Spleen (tissue), 11 donors: ENCODE results near the gene TNK2. TPM values are rescaled to one million over a fixed set of nuclear protein-coding genes. Genes with fewer than 3 reads are reported as not detected.

Experiments used
- DNase-seq: peaks from one replicate; pipeline ENCODE4 v3.0.0-alpha.2; 2020
- H3K27ac ChIP-seq, 8 donors: fragments of 200-600 bp; sonication (generic) in 7 of 8; 1 replicate in 4 of 8; 2 replicates in 4 of 8; pipeline versions ENCODE4 v1.5.0 to v1.8.0; 2016 to 2021; ENCODE audit warnings: inconsistent platforms in 4 of 8, mild to moderate bottlenecking in 4 of 8, moderate library complexity in 1 of 8
- H3K27me3 ChIP-seq, 7 donors: fragments of 200-600 bp; sonication (generic) in 6 of 7; replicated peaks in 1 of 7; 1 replicate in 4 of 7; 2 replicates in 3 of 7; pipeline versions ENCODE4 v1.5.0 to v1.8.0; 2016 to 2021; ENCODE audit warnings: inconsistent platforms in 3 of 7, mild to moderate bottlenecking in 1 of 7
- H3K36me3 ChIP-seq, 6 donors: fragments of 200-600 bp; sonication (generic) in 5 of 6; 1 replicate in 4 of 6; 2 replicates in 2 of 6; pipeline versions ENCODE4 v1.5.0 to v1.8.0; 2016 to 2021; ENCODE audit warnings: inconsistent platforms in 2 of 6
- H3K4me1 ChIP-seq, 6 donors: fragments of 200-600 bp; sonication (generic) in 5 of 6; 1 replicate in 3 of 6; 2 replicates in 3 of 6; pipeline versions ENCODE4 v1.5.0 to v1.8.0; 2016 to 2021; ENCODE audit warnings: inconsistent platforms in 3 of 6
- H3K4me3 ChIP-seq, 8 donors: fragments of 200-600 bp; sonication (generic) in 7 of 8; 1 replicate in 4 of 8; 2 replicates in 4 of 8; pipeline versions ENCODE4 v1.5.0 to v1.8.0; 2016 to 2021; ENCODE audit warnings: inconsistent platforms in 4 of 8, mild to moderate bottlenecking in 4 of 8, moderate library complexity in 2 of 8
- H3K9me3 ChIP-seq, 8 donors: fragments of 200-600 bp; sonication (generic) in 7 of 8; 1 replicate in 4 of 8; 2 replicates in 4 of 8; pipeline versions ENCODE4 v1.5.0 to v1.8.0; 2016 to 2021; ENCODE audit warnings: inconsistent platforms in 4 of 8
- POLR2A ChIP-seq, 3 donors: fragments of 450-650 bp; IDR thresholded peaks; one replicate each; pipeline ENCODE4 v1.5.1; 2017; ENCODE audit warnings: antibody characterized with exemption in 3 of 3, mild to moderate bottlenecking in 1 of 3
- POLR2AphosphoS5 ChIP-seq, 3 donors: sonication (generic); formaldehyde crosslinking; IDR thresholded peaks; one replicate each; pipeline ENCODE4 v1.5.1; 2017; ENCODE audit warnings: antibody characterized with exemption in 3 of 3
- WGBS, 5 donors: extraction: QIAGEN DNeasy Blood & Tissue Kit in 3 of 5; methylation state at CpG; one replicate each; pipeline versions ENCODE4 v1.1.5 to v1.1.7; 2013 to 2018; 5-methylcytosine and 5-hydroxymethylcytosine counted together
- intact Hi-C: fragments of 100-400 bp; cut with DNase I; formaldehyde crosslinking; loops from one replicate; pipeline ENCODE4 v1.15.0; 2023; ENCODE audit warnings: low total_unique reads
- polyA plus RNA-seq, 3 donors: library from polyadenylated mRNA; stranded (reverse); fragments of 200-250 nt; gene quantifications; one replicate each; pipeline ENCODE4 v1.2.1, GENCODE V29; 2013
- total RNA-seq, 7 donors: library from RNA; depleted of rRNA in 3 of 7; stranded (reverse); fragments of >200 nt in 3 of 7; fragmentation: NEBNext Ultra II Directional in 4 of 7; extraction: Animal tissue kit (Norgen Biotek cat#: 25700) in 4 of 7; gene quantifications; one replicate each; pipeline versions ENCODE4 v1.1.0 to v1.2.1, GENCODE V29; 2016 to 2021
- TF ChIP-seq, protein P1 (sequence below), 11 experiments: fragments of 200-600 bp in 7 of 11; fragments of 450-650 bp in 4 of 11; sonication (generic) in 4 of 11; IDR thresholded peaks in 8 of 11; conservative IDR thresholded peaks in 3 of 11; 1 replicate in 7 of 11; 2 replicates in 4 of 11; pipeline versions ENCODE4 v1.4.0 to v1.8.0; 2016 to 2021; ENCODE audit warnings: antibody characterized with exemption in 11 of 11, inconsistent platforms in 4 of 11, mild to moderate bottlenecking in 1 of 11
- donor health status: healthy with polysubstance abuse.
- donor health status: DM: no; HTN: no; CAD: no; lungs with moderate emphysema.
- donor health status: DM: no; HTN: no; CAD: no.
- donor health status: Bipolar disorder and iron deficiency.
- donor health status: healthy.
- donor health status: DM: no; HTN: no; CAD: no.
- donor health status: DM: yes; HTN: yes; CAD: no.

Gene TNK2
- total and polyA plus RNA-seq, 10 donors = 30.6 to 104 (median 76.2) TPM

DNA sequence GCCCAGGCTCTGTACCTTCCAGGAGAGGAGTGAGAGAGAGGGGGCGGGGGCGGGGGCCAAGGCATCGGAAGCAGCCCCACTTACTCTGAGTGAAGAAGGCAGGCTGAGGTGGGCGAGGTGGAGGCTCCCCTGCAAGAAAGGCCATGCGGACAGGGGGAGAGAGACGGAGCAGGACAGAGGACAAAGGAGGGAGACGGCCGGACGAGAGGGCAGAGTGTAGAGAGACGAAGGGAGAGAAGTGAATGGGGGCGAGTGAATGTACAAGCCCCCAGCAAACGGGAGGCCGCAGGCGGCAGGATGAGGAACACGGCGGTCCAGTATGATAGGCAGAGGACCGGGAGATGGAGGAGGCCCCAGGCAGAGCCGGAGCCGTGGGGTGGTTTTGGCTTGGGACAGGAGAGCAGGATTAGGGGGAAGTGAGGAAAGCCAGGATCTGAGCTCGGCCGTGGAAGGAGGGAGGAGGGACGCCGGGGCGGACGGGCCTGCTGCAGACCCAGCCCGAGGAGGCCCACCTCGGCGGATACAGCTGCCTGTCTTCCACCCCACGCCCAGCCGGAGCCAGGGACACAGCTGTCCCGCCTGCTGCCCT, 38.8 kb downstream of the TNK2 start:
- no peaks in the 10 kb centered on the region for H3K27me3 ChIP-seq
- H3K27ac ChIP-seq = no peak overlapping the region
- no peak for TF ChIP-seq POLR2AphosphoS5 (IDR thresholded peaks at IDR 0.05)
- no peak for TF ChIP-seq POLR2A (IDR thresholded peaks at IDR 0.05)
- TF ChIP-seq, protein P1, sequence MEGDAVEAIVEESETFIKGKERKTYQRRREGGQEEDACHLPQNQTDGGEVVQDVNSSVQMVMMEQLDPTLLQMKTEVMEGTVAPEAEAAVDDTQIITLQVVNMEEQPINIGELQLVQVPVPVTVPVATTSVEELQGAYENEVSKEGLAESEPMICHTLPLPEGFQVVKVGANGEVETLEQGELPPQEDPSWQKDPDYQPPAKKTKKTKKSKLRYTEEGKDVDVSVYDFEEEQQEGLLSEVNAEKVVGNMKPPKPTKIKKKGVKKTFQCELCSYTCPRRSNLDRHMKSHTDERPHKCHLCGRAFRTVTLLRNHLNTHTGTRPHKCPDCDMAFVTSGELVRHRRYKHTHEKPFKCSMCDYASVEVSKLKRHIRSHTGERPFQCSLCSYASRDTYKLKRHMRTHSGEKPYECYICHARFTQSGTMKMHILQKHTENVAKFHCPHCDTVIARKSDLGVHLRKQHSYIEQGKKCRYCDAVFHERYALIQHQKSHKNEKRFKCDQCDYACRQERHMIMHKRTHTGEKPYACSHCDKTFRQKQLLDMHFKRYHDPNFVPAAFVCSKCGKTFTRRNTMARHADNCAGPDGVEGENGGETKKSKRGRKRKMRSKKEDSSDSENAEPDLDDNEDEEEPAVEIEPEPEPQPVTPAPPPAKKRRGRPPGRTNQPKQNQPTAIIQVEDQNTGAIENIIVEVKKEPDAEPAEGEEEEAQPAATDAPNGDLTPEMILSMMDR (IDR thresholded peaks at IDR 0.05 in 8 of 11, conservative IDR thresholded peaks at IDR 0.05 in 3 of 11) = no peak
- WGBS, 5 donors = 89 to 93% (median 91%) methylated on average over 30 to 31 of the region's 31 CpGs
- H3K36me3 ChIP-seq = peaks cover 0 to 97% (median 71%) of the 10 kb centered on the region in 6 donors
- intact Hi-C loops = no loop called here
- DNase-seq = no peak
- H3K9me3 ChIP-seq = no peaks in the 10 kb centered on the region
- H3K4me3 ChIP-seq = no peak overlapping the region
- no peaks in the 10 kb centered on the region for H3K4me1 ChIP-seq

DNA sequence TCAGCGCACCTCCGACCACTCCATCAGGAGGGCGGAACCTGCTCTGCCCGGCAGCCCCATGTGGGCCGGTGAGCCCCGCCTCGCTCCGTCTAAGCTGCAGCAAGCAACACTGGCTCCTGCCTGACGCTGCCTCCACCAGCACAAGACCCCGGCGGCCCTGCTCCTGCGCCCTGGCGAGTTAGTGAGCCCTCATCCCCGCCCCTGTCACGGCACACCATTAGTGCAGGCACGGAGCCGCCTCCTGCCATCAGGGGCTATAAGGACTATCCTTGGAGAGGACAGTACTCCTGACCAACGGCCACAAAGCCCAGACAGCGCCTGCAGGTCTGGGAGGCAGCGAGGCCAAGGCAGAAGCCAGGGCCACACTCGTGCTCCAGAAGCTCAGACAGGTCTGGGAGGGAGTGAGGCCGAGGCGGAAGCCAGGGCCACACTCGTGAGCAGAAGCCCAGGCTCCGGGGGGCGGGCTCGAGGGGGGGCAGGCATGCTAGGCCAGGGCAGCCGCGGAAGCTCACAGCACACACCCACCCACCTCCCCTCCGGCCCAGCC, 39.4 kb downstream of the TNK2 start:
- H3K4me1 ChIP-seq = peaks cover 0 to under 1% (median under 1%) of the 10 kb centered on the region in 6 donors
- peak; percentile 76 for DNase-seq
- H3K4me3 ChIP-seq = no peak overlapping the region
- no peaks in the 10 kb centered on the region for H3K27me3 ChIP-seq
- no peak overlapping the region for H3K27ac ChIP-seq
- TF ChIP-seq POLR2AphosphoS5 (IDR thresholded peaks at IDR 0.05) (no peak), POLR2A (IDR thresholded peaks at IDR 0.05) (no peak)
- TF ChIP-seq, protein P1 (IDR thresholded peaks at IDR 0.05 in 8 of 11, conservative IDR thresholded peaks at IDR 0.05 in 3 of 11) = no peak
- H3K9me3 ChIP-seq = no peaks in the 10 kb centered on the region
- intact Hi-C loops = no loop called here
- H3K36me3 ChIP-seq = peaks cover 0 to 97% (median 74%) of the 10 kb centered on the region in 6 donors
- 87 to 93% (median 90%) methylated on average over 17 to 30 of the region's 30 CpGs for WGBS, 5 donors

DNA sequence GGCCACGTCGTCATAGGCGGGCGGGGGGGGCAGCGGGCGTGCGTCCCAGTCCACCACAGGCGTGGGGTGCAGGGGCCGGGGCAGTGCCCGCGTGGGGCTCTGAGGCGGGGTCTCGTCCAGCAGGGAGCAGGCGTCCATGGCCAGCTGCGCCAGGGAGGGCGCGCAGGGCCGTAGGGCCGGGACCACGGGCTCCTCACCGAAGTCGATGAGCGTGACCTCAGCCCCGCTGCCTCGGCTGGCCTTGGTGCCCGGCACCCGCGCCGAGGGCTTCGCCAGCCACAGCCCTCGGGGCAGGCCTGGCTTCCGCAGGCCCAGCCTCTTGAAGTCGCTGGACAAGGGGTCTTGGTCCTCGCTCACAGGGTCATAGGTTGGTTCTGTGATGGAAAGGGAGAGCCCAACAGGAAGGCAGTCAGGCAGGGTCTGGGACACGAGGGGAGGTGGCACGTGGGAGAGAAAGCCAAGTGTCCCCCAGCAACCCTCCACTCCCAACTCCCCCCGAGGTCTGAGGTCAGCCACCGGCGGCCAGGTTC, 40.0 kb downstream of the TNK2 start:
- Histone ChIP-seq H3K36me3 (peaks cover 0 to 97% (median 79%) of the 10 kb centered on the region in 6 donors), H3K4me1 (peaks cover 0 to 6% (median 3%) of the 10 kb centered on the region in 6 donors), H3K27me3 (no peaks in the 10 kb centered on the region), H3K27ac (no peak overlapping the region), H3K4me3 (no peak overlapping the region), H3K9me3 (no peaks in the 10 kb centered on the region)
- intact Hi-C loops = no loop called here
- DNase-seq = no peak
- no peak for TF ChIP-seq POLR2A (IDR thresholded peaks at IDR 0.05)
- TF ChIP-seq POLR2AphosphoS5 (IDR thresholded peaks at IDR 0.05) = no peak
- TF ChIP-seq, protein P1 (IDR thresholded peaks at IDR 0.05 in 8 of 11, conservative IDR thresholded peaks at IDR 0.05 in 3 of 11) = no peak
- WGBS, 5 donors = 91 to 98% (median 95%) methylated on average over 6 to 39 of the region's 39 CpGs

DNA sequence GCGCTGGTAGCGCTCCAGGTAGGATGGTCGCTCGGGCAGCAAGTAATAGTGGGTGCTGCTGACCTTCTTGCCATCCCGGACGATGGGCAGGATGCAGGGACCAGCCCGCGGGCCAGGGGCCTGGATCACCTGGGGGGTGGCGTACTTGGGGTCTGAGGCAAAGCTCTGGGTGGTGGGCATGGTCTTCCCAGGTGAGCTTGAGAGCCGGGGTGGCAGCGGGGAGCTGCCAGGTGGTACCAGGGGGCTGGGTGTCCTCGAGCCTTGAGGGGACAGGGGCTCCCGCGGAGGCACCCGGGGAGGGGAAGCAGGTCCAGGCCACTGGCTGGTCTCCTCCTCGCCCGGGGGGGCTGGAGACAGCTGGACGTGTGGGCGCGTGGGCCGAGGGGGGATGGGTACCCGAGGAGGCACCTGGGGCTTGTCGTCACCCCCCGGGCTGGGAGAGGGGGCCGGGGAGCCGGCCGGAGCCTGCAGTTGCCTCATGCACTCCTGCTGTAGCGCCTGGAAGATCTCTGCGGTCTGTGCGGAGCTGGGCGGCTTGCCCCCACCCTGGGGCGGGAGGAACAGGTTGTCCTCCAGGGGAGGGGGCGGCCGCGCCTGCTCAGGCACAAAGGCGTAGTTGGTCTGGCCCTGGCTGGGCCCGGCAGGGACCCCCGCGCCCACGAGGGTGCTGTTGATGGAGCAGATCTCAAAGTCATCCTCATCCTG, 40.6 kb downstream of the TNK2 start:
- TF ChIP-seq POLR2A (IDR thresholded peaks at IDR 0.05) (no peak), POLR2AphosphoS5 (IDR thresholded peaks at IDR 0.05) (peak in 1 of 3 donors; percentile 24)
- Histone ChIP-seq H3K36me3 (peaks cover 0 to 95% (median 76%) of the 10 kb centered on the region in 6 donors), H3K27me3 (no peaks in the 10 kb centered on the region), H3K27ac (no peak overlapping the region), H3K4me1 (peaks cover 0 to 12% (median 8%) of the 10 kb centered on the region in 6 donors), H3K9me3 (no peaks in the 10 kb centered on the region), H3K4me3 (no peak overlapping the region)
- WGBS, 5 donors = 90 to 94% (median 91%) methylated on average over 19 to 40 of the region's 40 CpGs
- intact Hi-C loops = no loop called here
- DNase-seq = peak; percentile 72
